Glomerular visceral epithelial cell (primary cell): ENCODE results near the gene CAMK1G.

Experiments
- DNase-seq: peaks from one replicate; pipeline ENCODE4 v3.0.0-alpha.2; 2016; ENCODE audit errors: extremely low spot score

The CAMK1G gene

DNA sequence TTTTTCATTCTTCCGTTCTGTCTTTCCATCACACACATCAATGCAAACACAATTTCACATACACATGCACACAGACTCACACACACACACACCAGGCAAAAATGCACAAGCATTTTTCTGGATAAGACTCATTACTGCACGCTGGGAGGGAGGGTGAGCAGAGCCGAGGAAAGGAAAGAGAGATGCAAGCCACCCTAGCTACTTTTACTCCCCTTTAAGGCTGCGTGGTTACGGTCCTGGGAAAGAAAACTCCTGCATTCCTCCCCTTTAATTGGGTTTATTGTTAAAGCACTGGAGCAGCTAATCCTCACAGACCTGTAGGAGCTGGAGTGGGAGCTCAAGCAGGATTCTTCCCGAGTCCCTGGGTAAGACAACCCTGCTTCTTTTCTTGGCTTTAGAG is at the start of gene CAMK1G:
Gene CAMK1G, plus strand, starts transcription at position 307 of the 400 bp plus-strand sequence. CDS start 11,270 bp downstream, outside the sequence.
- peak; percentile 59 for DNase-seq

GRCh38 chr1:209534496-209535250 is 48.8 kb upstream of the CAMK1G start:
- DNase-seq = no peak

DNA sequence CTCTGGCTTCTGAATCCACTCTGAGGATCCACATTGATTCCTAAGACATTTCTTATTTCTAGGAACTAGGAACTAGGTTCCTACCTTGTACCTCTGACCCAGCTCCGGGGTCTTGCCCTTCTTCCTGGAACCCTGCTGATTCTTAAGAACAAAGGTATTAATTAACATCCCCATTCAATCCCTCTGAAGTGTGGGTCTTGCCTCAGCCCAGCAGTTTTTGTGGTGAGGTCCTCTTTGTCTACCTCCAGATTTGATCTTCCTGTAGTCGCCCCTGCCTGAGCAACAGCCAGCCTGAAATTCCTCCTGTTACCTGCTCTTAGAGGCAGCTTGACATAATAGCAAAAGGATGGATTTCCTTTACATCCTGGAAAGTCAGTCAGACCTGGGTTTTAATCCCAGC is 46.7 kb upstream of the CAMK1G start:
- no peak for DNase-seq

DNA sequence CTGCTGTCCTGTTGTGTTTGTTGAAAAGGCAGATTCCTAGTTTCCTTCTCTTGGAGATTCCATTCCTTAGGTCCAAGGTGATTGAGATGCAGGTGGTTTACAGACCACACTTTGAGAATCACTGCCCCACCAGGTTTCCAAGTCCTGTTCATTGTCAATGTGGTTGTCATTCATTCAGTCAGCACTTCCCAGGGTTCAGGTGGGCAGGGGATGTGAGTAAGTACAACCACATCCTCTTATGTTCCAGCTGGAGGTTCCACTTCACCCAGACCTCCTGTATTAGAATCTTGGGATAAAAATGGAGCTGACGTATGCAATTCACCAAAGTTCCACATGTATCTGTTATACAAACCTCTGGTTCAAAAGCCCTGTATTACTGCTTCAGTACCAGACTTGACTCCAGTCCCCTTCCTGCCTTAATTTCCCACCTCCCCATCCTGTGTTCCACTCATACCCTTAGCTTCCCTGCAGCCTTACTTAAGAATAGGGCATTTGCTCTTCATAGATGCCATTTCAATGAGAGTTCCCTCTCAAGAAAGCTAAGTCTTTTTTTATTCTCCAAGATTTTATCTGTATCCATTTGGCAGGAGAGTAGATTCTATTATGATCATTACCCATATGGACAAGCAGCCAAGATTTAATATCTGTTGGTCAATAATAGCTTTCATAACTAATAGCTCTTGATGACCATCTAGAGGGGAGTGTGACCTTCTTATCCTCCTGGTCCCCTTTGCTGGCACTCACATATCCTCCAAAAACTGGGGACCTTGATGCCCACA is 46.0 kb upstream of the CAMK1G start:
- no peak for DNase-seq

- no peak for DNase-seq
These were observed 43.9 kb upstream of the CAMK1G start for GRCh38 chr1:209539576-209539975.

DNA sequence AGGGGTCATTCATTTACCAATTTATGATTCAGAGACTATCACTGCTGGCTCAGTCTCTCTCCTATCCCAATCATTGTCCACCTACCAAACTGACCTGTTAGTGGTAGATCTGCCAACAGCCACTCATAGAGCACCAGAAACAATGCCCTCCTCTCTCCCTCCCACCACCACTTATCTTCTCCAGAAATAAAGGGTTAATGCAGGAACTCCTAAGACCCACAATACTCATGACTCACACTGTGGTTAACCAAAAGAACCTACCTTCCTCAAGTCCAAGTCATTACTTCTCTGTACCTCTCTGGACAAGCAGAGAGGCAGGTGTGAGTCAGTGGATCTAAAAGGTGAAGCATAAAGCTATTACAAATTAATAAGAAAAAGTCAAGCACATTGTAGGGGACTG is 40.9 kb upstream of the CAMK1G start:
- peak; percentile 94 for DNase-seq

DNA sequence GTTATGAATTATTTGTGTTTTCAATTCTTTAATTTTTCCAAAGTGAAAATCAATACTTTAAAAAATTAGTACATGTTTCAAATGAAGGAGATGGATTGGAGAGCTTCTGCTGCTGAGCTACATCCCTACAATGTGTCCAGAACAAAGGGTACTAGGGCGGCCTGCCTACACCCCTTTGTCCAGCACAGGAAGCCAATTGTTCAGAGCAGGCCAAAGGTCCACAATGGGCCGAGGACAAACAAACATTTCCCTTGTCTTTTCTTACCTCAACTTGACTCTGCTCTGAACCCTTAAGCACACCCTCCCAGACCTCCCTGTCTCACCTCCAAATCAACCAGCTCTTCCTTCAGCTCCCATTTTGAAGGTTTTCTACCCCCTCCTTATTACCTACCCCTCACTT is 39.4 kb upstream of the CAMK1G start:
- DNase-seq = no peak

DNA sequence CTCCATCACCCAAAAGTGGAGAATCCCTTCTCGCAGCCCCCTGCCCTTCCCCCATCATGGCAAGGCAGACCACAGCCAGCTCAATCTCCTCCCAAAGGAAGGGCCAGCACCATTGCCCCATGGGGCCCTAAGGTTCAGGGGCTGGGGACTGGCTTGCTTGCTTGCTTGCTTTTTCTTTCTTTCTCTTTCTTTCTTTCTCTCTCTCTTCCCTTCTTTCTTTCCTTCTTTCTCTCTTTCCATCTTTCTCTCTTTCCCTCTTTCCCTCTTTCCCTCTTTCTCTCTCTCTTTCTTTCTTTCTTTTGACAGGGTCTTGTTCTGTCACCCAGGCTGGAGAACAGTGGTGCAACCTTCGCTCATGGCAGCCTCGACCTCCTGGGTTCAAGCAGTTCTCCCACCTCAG is 38.1 kb upstream of the CAMK1G start:
- no peak for DNase-seq

DNA sequence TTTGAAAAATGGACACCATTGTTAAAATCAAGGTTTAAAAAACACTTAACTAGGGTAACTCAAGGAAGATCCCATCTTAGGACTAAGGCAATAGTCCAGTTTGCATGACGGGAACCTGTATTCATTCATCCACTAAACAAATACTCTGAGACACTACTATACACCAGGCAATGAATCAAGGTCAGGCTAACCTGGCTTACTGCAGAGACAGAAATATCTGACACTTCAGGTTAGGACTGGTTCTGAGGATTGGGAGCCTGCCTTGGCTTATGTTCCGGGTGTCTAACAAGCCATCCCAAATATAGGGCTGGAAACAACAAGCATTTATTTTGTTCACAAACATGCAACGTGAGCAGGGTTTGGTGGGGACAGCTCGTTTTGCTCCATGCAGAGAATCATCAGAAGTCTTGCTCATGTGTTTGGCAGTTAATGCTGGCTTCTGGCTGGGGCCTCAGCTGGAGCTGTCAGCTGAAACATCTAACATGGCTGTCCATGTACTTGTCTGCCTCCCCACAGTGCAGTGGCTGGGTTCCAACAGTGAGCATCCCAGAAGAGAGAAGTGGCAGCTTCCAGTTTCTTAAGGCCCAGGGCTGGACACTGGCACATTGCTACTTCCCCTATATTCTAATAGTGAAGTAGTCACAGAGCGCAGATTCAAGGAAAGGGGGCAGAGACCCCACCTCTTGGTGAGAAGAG is 37.0 kb upstream of the CAMK1G start:
- no peak for DNase-seq

DNA sequence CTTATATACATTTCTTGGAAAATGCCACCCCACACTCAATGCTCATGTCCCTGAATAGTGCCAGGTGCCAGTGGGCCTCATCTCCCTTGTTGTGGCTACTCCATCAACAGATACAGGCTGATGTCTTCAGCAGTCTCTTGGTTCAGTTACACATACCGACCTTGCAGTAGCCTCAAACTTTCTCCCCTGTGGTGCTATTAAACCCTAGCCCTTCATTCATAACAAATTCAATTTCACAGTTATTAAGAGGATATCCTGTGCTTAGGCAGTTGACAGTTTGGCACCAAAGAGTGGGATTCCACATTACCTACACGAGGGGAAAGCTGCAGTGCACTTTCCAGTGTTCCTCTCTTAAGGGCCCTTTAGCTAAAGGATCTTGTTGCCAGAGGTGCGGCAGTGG is 35.9 kb upstream of the CAMK1G start:
- DNase-seq = no peak

- no peak for DNase-seq
These were observed 33.9 kb upstream of the CAMK1G start for GRCh38 chr1:209549443-209550205.

DNA sequence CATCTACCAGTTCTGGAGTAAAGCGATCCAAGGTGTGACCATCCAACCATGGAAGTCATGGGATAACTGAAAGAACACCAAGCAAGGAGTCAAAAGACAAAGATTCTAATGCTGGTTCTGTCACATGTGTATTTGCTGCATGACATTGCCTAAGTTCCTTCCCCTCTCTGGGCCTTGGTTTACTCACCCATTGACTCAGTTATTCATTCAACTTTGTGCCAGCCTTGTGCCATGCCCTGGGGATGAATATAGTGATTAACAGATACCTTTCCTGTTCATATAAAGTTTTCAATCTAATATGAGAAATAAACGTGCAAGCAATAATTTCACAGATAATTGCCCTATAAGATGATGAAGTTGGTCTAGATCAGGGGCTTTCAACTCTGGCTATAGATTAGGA is 33.0 kb upstream of the CAMK1G start:
- no peak for DNase-seq

GRCh38 chr1:209552406-209553264 is 30.9 kb upstream of the CAMK1G start:
- DNase-seq = no peak

DNA sequence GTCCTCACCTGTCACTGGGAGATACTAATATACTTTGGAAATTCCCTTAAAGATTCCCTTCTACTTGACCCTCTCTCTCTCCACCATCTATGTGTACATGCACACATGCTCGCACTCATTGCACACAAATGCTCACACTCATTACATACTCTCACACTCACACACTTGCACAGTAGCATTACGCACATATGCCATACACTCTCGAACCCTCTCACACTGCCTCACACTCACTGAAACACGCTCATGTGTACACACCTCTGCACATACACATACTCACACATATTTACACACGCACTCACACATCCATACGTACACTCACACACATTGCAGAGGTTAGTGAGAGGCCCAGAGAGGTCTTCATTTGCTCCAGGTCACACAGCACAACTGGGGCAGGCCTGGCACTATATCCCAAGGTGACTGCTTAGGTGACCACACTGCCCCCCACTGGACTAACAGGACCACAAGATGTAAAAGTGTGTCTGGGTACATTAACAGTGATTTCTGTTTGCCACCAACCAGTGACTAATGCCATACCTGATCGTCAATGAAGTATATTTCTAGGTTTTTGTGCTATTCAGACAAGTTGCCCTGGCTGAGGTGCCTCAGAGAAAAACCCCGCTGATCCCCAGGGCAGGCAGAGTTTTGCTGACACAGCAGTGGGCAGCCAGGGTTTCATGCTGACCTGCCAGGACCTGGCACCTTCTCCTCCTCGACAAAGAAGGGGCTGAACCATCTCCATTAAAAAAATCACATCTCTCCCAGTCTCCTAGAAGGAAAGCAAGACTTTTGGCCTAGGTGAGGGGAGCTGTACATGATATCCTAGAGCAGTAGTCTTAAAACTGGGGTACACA is 28.5 kb upstream of the CAMK1G start:
- DNase-seq = no peak

DNA sequence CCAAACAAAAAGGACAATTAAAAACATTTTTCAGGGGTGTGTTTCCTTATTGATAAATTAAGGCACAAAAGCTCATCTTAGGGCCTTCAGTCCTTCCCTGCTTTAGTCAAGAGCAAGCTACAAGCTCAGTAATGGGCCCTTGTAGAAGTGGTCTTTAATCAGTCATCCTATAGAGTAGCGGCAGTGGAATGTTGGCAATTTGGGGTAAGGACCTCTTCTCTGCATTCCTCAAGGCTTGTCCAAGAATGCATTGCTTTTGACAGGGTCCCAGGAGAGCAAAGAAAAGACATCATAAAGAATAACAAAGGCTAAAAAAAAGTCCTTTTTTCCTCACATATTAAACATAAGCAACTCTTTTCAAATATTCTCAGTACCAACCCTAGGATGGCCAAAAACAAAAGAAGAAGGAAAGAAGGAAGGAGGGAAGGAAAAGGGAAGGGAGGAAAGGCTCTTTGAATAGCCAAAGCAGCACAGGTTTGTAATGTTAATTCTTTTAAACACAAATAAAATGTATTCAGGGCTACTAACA is 27.3 kb upstream of the CAMK1G start:
- DNase-seq = no peak

GRCh38 chr1:209557221-209557620 is 26.3 kb upstream of the CAMK1G start:
- DNase-seq = no peak

- DNase-seq = no peak
These were observed 23.0 kb upstream of the CAMK1G start for GRCh38 chr1:209560529-209560928.

DNA sequence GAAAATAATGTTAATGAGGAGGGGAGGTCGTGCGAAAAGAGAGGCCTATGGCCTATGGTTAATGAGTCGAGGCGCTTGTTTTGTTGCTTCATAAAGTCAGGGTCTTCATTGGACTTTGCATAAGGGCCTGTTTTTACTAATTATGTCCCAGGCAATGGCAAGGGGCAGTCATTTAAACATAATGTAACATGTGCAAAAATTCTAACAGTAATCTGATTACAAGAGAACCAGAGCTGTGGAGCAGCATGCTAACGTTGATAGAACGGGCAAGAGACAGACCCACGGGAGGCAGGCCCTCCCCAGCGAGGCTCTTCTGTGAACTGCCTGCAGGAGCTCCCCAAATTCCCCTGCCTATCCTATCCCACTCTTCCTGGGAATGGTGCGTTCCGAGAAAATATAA is 22.6 kb upstream of the CAMK1G start:
- DNase-seq = no peak

DNA sequence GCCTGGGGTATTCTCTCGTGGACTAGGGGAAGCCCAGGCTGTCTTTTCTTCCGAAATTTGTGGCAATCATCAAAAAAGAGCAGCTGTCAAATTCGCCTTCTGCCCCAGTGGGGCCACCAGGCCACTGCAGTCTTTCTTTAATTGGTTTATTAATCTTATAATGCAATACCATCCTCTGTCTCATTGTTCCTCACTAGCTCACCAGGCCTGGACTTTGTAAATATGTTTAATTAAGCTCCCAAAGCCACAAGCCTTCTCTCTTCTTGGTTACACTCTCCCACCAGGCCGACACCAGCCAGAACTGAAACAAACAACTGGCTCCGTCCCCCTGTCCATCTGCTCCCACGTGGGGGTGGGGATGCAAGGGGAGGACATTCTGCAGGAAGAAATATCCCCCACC is 22.0 kb upstream of the CAMK1G start:
- no peak for DNase-seq

DNA sequence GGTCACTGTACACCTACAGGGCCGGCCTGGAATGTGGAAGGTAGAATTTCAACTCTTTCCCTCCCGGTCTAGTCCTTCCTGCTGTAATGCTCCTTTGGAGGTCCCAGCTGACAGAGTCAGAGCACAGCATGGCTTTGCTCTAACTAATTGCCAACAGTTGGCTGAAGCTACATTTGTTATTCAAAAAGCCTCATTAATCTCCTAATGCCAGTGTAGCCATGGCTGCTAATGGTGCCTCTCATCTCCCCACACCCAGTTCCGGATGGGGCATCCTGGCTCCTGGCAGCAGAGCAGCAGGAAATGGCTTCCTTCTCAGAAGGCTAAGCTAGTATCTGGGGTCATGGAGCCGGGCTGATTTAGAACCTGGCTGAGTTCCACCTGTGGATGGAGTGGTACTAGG is 18.7 kb upstream of the CAMK1G start:
- DNase-seq = no peak
